ENCODE results near the gene PCGF1. TPM values are rescaled to one million over a fixed set of nuclear protein-coding genes. Genes with fewer than 3 reads are reported as not detected.
A peak's percentile ranks its signal among the peaks of the same experiment; 100 is the strongest.

PCGF1 gene
- total and polyA plus RNA-seq, 2 experiments from 2014 or later = 10.9 to 13.4 TPM

- Histone ChIP-seq H3K4me1 (ENCODE audit: insufficient read depth) (peaks cover 17% of the 10 kb centered on the region), H4K20me1 (replicated peaks; ENCODE audit: insufficient read depth) (peaks cover 4% of the 10 kb centered on the region; the same call in 1 of the 2 replicates), H3K9me2 (ENCODE audit: insufficient read depth) (no peaks in the 10 kb centered on the region), H3F3A (replicated peaks; ENCODE audit: low read depth) (peaks cover 14% of the 10 kb centered on the region; the same call in 1 of the 2 replicates), H3K36me3 (ENCODE audit: insufficient read depth) (no peaks in the 10 kb centered on the region; the same call in 1 of the 2 replicates), H3K4me3 (peak within 1 kb of the TSS; percentile 99), H3K27me3 (ENCODE audit: insufficient read depth) (no peaks in the 10 kb centered on the region), H3K79me2 (replicated peaks; ENCODE audit: insufficient read depth) (peaks cover 8% of the 10 kb centered on the region), H2AFZ (peak within 1 kb of the TSS; percentile 89), H3K27ac (ENCODE audit: low read depth) (peak within 1 kb of the TSS; percentile 98), H3K4me2 (peak within 1 kb of the TSS; percentile 97)
- Mint-ChIP-seq H3K27ac (peak within 1 kb of the TSS; percentile 97), H3K4me3 (peak within 1 kb of the TSS; percentile 94), H3K27me3 (ENCODE audit: insufficient read depth, low read depth, poor library complexity) (peaks cover 24% of the 10 kb centered on the region), H3K9me3 (no peaks in the 10 kb centered on the region; the same call in 1 of the 3 replicates), H3K36me3 (ENCODE audit: low read depth) (peaks cover 17% of the 10 kb centered on the region), H3K4me1 (peaks cover 32% of the 10 kb centered on the region)
- DNase-seq (ENCODE audit: low spot score) (peak; percentile 100), ATAC-seq (peak; percentile 87)
- TF ChIP-seq REST (IDR thresholded peaks at IDR 0.05; ENCODE audit: unreplicated experiment) = no peak
- TF ChIP-seq ZNF331 (CRISPR knock-in tag; IDR thresholded peaks at IDR 0.05; ENCODE audit: low read depth) = no peak
- TF ChIP-seq STAT1 (IDR thresholded peaks at IDR 0.05; ENCODE audit: unreplicated experiment) = no peak
- no peak for TF ChIP-seq JUNB (IDR thresholded peaks at IDR 0.05; ENCODE audit: unreplicated experiment)
- TF ChIP-seq NANOG (IDR thresholded peaks at IDR 0.05; ENCODE audit: borderline replicate concordance) = no peak
- peak; percentile 88 for TF ChIP-seq CREB1 (CRISPR knock-in tag; IDR thresholded peaks at IDR 0.05; ENCODE audit: low read depth)
- TF ChIP-seq EZH2 (IDR thresholded peaks at IDR 0.05; ENCODE audit: low read depth, unreplicated experiment) = no peak
- peak; percentile 50; the same call in 1 of the 2 replicates for TF ChIP-seq ZNF114 (CRISPR knock-in tag; IDR thresholded peaks at IDR 0.05)
- no peak for TF ChIP-seq EZH2phosphoT487 (IDR thresholded peaks at IDR 0.05; ENCODE audit: unreplicated experiment)
- TF ChIP-seq ZNF462 (CRISPR knock-in tag; IDR thresholded peaks at IDR 0.05) = no peak
- TF ChIP-seq CTCF (conservative IDR thresholded peaks at IDR 0.05; ENCODE audit: low read depth in 2 of 2) = no peak
- peak; percentile 56 for TF ChIP-seq POLR2AphosphoS5 (IDR thresholded peaks at IDR 0.05; ENCODE audit: low read depth)
- 0 out of 2 replicates have a peak, but pooled peaks have one; percentile 20 for TF ChIP-seq ETS1 (IDR thresholded peaks at IDR 0.05)
These were observed 49.2 kb downstream of the PCGF1 start, which contains the start of gene WBP1 for GRCh38 chr2:74458132-74458937. WBP1 (plus strand) TSS chr2:74458438; CDS start chr2:74458603, 165 bp downstream.
